HG02943 (cell line): ENCODE results near the gene KRT222.

Experiments
- ATAC-seq: cut with Tn5 transposase; IDR thresholded peaks from one replicate; pipeline ENCODE4 v1.9.1; 2021; ENCODE audit warnings: mild to moderate bottlenecking, low read depth, moderate library complexity; ENCODE audit not compliant: unreplicated experiment

KRT222 gene

DNA sequence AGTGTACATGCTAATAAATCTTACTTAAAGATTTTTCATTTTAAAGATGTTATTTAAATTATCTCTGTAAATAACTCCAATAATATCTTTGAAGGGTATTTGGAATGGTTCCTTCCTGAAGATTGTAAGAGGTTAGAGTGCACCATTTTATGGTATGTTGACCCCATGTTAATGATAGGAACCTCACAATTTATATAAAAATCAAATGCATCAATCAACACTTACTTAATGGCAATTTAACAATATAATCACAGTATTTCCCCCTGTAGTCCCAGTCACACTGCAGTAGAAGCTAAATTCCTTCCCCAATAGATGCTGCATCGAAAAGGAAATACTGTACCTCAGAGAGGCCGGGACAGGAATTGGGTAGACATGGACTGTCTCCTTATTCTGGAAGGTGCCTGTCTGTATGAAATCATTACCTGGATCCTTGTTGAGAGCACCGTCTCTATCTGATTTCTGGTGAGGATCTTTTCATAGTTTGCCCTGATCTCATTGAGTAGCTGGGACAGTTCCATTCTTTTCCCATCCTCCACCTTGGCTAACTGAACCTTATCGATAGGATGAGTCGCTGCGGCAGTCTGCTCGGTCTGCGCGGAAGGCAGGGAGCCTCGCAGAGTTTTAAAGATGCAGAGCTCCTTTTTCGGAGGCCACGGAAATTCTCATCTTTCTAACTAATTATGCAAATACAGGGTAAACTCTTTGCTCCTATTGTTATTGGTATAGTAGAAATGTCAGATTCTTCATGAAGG, at the start of gene KRT222:
KRT222 (minus strand) TSS at position 596 of the 752 bp plus-strand sequence; CDS start at position 518, 78 bp downstream.
- ATAC-seq = no peak

DNA sequence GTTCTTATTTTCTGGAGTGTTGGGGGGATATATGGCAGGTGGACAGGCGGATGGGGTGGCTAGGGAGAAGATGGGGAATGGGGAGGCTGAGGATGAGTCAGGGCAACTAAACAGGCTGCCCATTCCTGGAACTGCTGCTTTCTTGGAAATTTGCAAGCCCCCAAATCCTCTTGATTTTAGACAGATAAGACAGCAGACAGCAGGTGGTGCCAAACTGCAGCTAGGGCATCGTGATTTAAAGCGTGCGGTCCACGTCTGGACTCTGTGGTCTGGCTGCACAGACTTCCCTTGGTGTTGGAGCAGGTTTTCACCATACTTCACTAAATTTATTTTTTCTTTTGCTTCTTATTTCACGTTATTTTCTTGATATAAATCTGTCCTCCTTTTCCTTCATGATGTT, 49.5 kb upstream of the KRT222 start:
- no peak for ATAC-seq

DNA sequence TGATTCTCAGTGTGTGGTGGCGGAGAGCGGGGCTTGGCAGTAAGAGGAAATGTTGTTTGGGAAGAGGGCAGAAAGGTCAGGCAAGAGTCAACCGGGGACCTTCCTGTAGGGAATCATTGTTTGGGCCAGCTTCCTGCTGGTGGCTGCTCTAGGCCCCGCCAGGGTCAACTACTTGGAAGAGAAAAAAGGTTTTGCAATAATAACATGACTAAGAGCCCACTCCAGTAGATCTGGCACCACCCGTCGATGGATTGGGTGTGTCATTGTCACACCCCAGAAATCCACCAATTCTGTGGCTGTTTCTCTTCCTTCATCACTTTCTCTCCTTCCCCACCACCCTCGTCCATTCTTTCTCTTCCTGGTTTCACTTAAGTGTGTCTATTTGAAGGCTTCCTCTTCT, 42.8 kb upstream of the KRT222 start:
- ATAC-seq = no peak

DNA sequence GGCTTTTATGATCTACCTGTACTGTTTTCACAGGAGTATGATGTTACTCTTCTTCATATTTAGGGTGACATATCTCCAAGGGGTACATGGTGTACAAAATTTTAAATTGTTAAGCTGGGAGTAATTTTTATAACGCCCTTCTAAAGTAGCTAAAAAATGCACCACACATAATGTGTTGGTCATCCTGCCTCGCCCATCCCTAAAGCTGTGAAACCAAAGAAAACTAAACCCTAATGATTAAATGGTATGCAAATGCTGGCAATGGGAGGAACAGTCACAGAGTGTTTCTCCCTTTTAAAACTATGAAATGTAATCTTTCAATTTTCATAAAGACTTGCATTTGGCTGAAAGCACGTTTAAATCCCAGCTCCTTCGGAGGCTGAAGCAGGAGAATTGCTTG, 40.6 kb upstream of the KRT222 start:
- no peak for ATAC-seq

DNA sequence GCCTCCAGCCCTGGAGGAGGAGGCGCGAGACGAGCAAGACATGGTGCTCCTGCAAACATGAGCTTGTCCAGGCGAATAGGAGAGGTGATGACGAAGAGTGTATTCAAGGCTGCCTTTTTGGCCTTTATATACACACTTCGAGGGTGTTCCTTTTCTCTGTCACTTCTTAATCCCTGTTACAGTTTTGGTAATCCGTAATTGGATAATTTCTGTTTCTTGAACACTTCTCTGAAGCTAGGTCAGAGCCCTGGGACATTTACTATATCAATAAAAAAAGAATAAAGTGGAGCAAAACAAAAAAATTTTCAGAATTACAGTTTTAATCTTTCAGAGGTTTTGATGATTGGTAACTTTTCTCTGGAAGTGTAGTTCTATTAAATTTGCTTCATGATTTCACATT, 38.7 kb upstream of the KRT222 start, which contains the start of gene KRT24:
KRT24 (minus strand) TSS at position 101 of the 400 bp plus-strand sequence; CDS start at position 42, 59 bp downstream.
- no peak for ATAC-seq

DNA sequence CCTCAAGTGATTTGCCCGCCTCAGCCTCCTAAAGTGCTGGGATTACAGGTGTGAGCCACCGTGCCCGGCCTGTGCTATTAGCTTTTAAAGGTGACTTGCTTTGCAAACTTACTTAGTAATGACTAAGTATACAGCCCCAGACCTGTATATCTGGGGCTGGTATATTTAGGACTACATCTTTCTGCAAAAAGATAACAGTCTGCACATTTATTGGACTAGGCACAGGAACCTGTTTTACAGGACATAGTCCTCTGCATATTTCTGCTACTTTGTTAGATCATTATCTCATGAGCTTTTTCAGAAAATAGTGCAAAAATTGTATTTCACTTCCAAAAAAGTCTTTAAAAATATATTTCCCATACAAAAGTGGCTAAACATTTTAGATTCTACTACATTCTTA, 37.3 kb upstream of the KRT222 start:
- ATAC-seq = no peak

DNA sequence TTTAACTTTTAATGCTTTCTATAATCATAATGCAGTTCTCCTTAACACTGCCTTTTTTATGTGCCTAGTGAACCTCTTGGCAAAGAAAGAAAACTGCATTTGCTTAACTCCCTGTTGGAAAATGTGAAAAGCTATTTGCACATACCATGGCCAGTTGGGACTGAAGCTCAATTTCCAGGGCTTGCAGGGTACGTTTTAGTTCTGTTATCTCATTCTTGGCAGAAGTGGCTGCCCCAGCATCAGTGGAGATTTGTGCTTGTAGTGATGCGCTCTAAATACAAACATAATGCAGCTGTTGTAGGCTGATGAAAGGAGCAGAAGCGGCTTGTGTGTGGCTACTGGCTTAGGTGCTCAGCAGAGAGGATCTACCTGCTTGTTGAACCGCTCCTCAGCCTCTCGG, 34.9 kb upstream of the KRT222 start:
- ATAC-seq = no peak

DNA sequence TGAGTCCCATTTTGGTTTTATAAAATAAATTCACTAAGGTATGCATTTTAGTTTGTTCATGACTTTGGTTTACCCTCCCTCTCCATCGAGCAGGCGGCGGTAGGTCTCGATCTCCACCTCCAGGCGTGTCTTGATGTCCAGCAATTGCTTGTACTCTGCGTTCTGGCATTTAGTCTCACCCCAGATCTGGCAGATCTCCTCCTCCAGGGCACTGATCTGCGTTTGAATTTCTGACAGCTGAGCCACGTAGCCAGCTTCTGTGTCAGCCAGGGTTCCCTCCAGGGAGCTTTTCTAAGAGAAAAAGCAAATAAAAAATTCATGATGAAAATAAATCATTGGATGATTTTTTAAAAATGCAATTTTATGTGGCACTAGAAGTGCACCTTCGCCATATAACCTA, 34.4 kb upstream of the KRT222 start:
- ATAC-seq = no peak

DNA sequence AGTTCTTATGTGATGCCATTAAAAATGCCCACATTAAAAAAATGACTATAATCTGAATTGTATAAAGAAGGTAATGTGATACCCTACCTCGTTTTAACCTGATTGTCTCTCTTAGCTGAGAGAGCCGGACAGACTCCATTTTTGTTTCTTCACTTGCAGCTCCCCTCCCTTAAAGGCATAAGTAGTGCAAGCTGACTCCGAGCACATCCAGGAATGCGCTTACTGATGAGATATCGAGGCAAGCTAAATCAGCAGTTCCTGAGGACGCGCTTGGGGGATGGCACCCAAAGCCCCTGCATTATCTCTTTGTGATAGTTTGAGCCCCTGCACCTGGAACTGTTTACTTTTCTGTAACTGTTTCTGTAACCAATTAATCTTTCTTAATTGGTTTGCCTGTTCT, 32.3 kb upstream of the KRT222 start:
- no peak for ATAC-seq

DNA sequence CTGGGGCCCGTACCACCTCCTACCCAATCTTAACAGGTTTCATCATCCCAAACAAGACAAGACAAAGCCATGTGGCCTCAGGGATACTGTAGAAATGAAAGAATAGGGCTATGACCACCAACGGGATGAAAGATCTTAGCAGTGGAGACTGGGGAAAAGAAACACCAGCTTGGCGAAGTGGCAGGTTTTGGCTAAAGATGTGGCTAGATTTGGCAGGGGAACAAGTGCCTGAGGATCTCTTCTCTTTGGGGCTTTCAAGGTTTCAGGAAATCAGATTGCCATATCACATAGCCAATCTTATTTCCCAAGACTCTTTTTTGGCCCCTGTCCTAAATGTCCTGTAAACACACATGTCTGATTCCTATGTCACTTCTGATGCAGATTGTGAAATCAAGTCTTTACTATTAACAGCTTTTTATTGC, 31.7 kb upstream of the KRT222 start:
- no peak for ATAC-seq

DNA sequence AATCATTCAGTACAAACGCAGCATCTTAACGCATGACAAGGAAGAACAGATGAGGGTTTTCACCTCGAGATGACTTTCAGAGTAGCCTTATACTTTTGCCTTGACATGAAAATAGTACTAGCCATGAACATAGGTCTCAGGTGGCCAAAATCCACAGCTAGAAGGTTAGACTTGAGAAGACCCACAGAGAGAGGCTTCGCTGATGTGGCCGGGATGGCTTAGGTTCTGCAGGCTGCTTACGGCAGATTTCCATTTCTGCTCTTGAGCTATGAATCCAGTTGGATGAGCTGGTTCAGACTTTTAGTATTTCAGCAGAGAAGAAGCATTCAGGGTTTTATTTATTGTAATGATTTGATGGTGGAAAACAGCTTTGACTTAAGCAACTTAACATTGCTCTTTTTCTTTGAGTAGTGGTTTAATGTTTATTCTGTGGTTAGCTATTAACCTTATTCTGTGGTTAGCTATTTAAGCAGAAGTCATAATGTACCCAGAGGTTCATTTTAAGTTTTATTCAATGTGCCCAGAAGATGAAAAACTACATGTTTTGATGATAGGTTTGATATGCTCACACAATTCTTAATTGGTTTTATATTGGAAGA, 31.0 kb upstream of the KRT222 start:
- no peak for ATAC-seq

DNA sequence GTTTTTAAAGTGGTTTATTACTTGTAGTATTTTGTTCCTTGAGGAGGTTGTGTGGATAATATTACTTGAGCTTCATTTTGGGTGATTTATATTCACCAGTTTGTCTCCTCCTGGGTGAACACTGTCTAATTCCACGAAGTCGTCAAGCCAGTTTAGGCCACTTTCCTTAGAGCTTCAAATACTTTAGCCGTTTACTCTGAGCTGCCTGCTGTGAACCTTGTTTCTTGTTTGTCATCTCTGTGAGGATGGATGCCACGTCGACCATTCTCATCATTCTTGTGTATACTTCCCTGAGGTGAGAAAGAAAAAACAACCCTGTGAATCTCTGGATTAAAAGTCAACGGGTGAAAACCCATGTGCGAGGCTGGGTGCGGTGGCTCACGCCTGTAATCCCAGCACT, 29.6 kb upstream of the KRT222 start:
- ATAC-seq = no peak

DNA sequence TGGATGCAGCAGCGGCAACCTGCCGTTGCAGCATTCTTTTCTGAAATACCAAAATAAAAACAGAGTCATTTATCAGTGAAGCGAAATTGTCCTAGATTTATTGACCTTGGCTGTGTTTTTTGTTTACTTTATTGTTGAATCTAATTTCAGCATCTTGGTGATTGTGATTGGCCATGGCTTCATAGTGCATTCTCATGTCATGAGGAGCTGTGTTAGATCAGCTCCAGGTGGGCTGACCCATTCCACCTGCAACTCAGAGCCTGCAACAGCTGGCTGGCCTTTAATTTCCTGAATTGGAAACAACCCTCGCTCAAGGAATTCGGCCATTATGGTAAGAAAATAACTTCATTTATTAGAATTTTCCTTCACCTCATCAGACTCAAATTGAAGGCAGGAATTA, 22.1 kb upstream of the KRT222 start:
- ATAC-seq = no peak

DNA sequence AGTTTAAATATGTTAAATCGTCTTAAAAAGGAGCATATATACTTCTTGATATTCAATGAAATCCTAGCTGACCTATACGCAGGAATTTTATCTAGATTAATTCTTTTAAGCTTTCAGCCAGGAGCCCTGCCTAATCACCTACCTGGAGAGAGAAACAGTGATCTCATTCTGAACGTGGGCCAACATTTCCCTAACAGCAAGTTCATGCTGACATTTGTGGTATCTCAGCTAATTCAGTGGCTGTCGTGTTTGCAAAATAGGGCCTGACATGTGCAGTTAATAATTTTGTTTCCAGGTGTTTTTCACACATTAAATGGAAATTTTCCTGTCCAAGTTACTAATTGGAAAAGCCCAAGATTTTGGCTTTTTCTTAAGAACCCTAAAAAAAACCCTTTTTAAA, 21.2 kb upstream of the KRT222 start:
- no peak for ATAC-seq

DNA sequence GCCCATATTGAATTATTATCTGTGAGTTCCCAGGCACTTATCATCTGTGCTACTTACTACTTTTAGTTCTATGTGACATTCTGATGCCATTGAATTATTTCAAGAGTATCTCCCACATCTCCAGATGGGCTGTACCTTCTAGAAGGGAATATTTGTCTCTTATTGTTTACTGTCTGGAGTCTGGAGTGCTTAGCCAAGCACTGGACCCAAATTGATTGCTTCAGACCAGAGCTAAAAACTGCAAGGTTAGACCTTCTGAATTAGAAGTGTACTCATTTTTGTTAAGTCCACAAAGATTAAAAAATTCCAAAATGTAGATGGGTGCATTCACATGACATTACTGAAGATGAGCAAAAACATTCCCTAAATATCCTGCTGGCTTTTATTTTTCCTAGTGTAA, 16.0 kb upstream of the KRT222 start:
- ATAC-seq = no peak

DNA sequence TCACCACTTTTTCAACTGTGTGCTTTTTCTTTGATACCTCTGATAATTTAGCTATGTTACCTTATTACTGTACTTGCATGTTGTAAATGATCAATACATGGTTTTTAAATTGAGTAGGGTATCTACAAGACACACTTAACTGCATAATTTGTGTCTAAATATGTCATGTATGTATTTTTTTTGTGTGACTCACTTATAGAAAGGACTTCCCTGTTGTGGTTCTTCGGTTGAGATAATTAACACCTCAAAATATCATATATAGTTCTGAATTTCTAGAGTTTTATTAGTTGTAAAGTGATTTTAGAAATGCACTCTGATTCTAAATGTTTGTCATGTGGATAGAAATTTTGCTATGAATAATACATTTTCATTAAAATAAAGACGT, 14.5 kb upstream of the KRT222 start:
- no peak for ATAC-seq

DNA sequence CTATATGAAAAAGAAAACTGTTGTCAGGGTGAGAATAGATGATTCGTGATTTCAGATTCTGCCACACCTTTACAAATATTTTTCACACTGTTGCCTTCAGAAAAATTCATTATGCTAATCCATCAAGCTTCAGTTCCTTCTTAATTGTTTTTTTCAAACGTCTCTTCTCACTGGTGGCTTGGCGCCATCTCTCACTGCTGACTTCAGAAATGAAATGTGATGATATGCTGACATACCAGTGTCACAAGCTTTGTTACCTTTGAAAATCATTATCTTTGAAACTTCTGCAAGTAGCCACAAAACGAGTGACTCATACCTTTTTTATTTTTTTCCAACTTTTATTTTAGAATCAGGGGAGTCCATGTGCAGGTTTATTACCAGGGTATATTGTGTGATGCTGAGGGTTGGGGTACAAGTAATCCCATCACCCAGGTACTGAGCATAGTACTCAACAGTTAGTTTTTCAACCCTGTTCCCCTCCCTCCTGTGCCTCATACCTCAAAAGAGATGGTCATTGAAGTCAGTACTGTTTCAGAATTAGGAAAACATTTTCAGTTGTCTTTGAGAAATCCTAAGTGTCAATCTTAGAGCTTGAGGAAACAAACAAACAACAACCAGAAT, 14.0 kb upstream of the KRT222 start:
- no peak for ATAC-seq

DNA sequence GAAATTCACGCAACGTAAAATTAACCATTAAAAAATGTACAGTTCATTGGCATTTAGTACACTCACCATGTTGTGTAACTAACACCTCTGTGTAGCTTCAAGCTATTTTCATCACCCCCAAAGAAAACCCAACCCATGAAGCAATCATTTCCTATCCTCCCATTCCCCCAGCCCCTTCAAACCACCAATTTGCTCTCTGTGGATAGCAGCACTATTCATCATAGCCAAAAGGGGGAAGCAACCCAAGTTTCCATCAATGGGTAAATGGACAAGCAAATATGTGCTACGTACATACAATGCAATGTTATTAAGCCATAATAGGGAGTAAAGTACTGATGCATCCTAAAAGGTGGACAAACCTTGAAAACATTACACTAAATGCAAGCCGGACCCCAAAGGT, 10.9 kb upstream of the KRT222 start:
- ATAC-seq = no peak

DNA sequence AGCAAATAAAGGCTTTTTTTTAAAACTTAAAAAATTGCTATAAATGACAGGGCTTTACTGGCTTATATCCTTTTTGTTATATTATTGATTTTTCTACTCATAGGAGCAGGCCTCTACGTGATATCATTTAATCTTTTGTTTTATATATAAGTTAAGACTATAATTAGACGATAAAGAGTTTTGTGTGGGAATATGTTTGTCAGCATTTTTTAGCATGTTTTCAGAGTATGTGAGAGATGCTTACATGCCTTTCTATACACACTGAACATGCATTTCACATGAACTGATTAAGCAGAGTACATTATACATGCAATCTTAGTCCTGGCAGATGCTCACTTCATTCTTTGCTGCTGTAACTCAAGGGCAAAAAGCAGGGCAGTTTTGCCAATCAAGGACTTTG, 7.7 kb upstream of the KRT222 start:
- no peak for ATAC-seq

DNA sequence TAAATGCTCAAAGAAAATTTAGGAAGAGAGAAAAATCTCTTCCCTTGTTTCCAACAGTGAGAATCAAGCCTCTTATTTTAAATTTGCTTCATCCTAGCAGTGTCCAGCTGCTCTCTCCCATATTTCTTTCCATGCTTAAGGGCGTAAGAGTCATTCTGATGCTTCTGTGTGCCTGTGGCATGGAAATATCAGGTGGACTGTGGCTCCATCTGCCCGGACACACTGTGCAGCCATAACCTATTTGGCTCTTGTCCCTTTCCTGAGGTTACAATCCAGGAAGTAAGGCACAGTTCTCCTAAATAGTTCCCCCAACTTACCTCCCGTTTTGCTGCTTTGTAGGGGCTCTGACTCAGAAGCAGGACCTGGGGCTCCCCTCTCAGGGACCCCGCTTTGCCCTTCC, 6.3 kb upstream of the KRT222 start:
- no peak for ATAC-seq

DNA sequence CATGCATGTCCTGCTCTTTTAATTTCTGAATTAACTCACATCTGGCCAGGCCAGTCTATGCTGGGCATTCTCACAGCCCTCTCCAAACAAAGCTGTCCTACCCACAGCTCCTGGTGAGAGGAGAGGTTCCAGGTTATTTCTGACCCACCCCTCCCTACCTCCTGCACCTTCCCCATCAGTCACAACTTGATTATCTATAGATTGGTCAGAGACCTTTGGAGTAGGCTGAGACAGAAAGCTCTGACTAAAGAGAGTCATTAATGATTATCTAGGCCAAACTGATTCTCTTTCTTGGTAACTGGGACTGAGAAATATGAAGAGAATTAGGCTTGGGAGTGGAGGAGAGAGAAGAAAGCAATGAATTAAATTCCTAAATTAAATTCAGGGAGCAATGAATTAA, 1.4 kb upstream of the KRT222 start:
- no peak for ATAC-seq

DNA sequence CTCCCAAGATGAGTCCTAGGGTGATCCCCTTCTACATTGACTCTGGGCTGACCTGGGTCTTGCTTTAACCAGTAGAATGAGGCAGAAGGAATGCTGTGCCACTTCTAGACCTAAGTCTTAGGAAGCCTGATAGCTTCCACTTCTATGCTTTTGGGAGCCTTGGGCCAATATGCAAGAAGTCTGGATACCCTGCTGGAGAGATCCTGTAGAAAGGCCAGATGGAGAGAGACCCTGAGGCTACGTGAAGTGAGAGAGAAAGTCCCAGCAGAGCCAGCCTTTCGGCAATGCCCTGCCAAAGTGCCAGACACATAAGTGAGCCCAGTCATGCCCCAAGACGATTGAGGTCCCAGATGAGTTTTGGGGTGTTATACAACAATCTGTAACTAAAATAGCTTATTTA, 1.7 kb downstream of the KRT222 start:
- ATAC-seq = no peak
